HG03469 (cell line): Measurements from ENCODE around the gene ALPK1.
"Not testable (repeated sequence)": the region's sequence is repeated elsewhere in the genome, so short reads cannot be mapped to it uniquely, and the experiment has no call there.

ENCODE experiments used
- ATAC-seq: cut with Tn5 transposase; IDR thresholded peaks from one replicate; pipeline ENCODE4 v1.9.1; 2021; ENCODE audit warnings: mild to moderate bottlenecking, moderate library complexity, moderate number of reproducible peaks; ENCODE audit not compliant: unreplicated experiment

ALPK1 gene

GRCh38 chr4:112296949-112297880 is at the start of gene ALPK1:
ALPK1 (plus strand) TSS chr4:112297369.
- ATAC-seq: peak; percentile 77

- ATAC-seq: no peak
Observed at GRCh38 chr4:112251019-112251643, 46.0 kb upstream of the ALPK1 start.

- ATAC-seq: no peak
Observed at GRCh38 chr4:112252234-112252633, 44.9 kb upstream of the ALPK1 start.

- ATAC-seq: peak; percentile 83
Observed at GRCh38 chr4:112253382-112254000, 43.7 kb upstream of the ALPK1 start.

- no peak for ATAC-seq
Observed at GRCh38 chr4:112257098-112257497, 40.1 kb upstream of the ALPK1 start.

GRCh38 chr4:112266823-112267222 is 30.3 kb upstream of the ALPK1 start:
- no peak for ATAC-seq

- no peak for ATAC-seq
Observed at GRCh38 chr4:112270051-112270450, 27.1 kb upstream of the ALPK1 start.

GRCh38 chr4:112270640-112271421 is 26.3 kb upstream of the ALPK1 start:
- ATAC-seq: no peak

GRCh38 chr4:112272292-112272691 is 24.9 kb upstream of the ALPK1 start:
- ATAC-seq: no peak

GRCh38 chr4:112274959-112275358 is 22.2 kb upstream of the ALPK1 start:
- no peak for ATAC-seq

GRCh38 chr4:112276113-112276512 is 21.1 kb upstream of the ALPK1 start:
- no peak for ATAC-seq

- ATAC-seq: no peak
Observed at GRCh38 chr4:112277220-112277619, 19.9 kb upstream of the ALPK1 start.

- ATAC-seq: no peak
Observed at GRCh38 chr4:112277705-112278448, 19.3 kb upstream of the ALPK1 start.

- peak; percentile 51 for ATAC-seq
Observed at GRCh38 chr4:112279025-112279881, 17.9 kb upstream of the ALPK1 start.

- no peak for ATAC-seq
Observed at GRCh38 chr4:112279882-112280315, 17.3 kb upstream of the ALPK1 start.

GRCh38 chr4:112280386-112281056 is 16.6 kb upstream of the ALPK1 start:
- no peak for ATAC-seq

- not testable (repeated sequence) for ATAC-seq
Observed at GRCh38 chr4:112281895-112282398, 15.2 kb upstream of the ALPK1 start.

- no peak for ATAC-seq
Observed at GRCh38 chr4:112282860-112283667, 14.1 kb upstream of the ALPK1 start.
